ENCODE measurements around the gene ZFP36L2.

ZFP36L2 gene

DNA sequence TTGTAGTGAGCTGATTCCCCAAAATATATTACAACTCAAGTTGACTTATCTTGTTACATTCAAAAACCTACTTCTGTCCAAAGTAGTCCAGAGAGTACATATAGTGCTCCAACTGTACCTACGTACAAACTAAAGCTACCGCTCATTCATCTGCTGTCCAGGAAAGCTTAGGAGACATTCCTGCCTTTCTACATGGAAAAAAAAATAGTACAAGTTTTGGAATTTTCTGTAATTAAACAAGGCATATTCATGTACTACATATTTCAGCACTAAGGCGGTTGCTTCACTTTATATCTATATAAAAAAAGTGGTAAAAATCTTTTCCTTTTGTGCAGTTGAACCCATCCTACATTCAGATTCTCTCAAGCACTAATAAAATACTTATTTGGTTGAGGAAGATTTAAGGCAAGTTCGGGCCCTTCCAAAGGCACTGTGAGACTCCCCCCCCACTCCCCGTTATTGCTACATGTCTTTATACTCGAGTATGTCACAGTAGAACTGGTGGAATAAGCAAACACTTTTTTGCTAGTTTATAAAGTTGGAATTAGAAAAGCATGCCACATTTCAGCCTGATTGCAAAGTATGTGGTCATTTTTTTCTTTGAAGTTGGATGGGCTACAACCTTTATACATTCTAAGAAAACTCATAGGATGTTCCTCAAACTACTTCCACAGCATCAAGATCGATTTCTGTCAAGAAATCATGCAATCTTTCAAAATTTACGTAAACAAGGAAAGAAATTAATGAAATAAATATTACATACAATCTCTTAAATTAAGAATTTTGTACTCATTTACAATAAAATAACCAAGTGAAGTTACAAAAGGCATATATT is 3.7 kb downstream of the ZFP36L2 start:
- peak; percentile 31 for DNase-seq

DNA sequence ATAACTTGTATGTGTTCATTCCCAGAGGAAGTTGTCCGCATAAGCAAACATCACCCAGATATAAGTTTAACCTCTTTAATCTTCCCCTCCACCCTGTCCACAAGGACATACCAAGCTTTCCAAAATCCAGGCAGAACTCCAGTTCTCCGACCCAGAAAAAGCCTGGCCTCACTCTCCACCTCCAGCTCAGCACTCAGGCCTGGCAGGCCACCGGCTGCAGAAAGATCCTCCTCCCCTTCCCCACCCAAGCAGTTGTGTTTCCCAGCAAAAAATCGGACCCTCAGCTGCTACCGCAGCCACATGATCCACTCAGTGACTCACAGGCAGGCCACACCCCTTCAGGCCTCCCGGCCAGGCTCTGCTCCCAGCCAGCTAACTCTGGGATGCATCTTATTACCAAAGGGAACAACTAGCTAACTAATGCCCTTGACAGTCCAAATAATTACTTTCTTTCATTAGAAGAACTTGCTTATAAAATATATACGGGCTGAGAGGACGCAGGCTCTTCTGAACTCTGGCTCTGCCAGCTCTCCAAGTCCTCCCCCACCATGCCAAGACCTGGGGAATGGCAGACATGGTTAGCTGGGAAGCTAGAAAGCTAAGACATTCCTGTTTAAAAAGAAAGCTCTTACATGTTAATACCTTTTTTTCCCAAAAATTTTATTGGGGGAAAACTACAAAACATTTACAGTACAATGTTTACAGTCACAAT is 4.5 kb downstream of the ZFP36L2 start:
- DNase-seq, result peak; percentile 84

DNA sequence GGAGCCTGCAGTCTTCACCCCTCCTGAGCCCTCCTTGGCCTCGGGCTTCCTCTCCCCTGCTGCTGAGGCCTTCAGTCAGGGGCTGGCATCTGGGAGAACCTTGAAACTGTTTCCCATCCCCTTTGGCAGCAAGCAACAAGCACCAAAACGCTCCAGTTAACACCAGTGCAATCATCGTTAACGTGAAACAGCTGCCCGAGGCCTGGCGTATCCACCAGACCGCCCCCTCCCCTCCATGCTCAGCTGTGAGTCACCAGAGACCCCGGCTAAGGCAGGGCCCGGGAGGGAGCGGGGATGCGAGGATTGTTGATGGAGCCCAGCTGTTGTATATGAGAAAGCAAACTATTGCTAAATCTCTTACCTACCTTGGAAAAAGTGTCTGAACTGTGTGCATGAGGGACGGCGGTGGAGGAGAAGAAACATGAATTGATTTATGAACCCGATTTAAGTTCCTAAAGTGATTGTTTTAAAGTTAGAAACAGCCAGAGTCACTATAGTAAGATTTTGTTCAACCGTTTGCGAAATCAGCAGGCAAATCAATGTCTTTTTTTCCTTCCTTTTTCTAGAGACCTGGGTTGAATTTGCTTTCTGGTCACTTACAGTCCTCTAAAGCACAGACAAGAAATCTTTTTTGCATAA is 5.2 kb downstream of the ZFP36L2 start:
- peak; percentile 70 for DNase-seq

DNA sequence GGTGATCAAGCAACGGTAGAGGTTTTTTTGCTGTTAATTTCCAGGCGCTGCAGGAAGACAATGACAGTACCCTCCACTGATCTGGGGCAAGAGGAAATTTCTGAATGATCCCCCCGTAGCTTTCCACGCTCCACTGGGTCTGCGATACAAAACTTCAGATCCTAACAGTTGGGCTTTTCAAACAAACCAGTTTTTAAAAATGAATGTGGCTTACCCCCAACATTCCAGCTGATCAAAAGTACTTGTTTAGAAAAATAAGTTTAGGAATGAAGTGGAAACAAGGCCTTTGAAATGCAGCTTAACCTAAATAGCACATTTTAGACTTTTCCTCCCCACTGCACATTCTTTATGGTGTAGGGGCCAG is 5.7 kb downstream of the ZFP36L2 start:
- no peak for DNase-seq

DNA sequence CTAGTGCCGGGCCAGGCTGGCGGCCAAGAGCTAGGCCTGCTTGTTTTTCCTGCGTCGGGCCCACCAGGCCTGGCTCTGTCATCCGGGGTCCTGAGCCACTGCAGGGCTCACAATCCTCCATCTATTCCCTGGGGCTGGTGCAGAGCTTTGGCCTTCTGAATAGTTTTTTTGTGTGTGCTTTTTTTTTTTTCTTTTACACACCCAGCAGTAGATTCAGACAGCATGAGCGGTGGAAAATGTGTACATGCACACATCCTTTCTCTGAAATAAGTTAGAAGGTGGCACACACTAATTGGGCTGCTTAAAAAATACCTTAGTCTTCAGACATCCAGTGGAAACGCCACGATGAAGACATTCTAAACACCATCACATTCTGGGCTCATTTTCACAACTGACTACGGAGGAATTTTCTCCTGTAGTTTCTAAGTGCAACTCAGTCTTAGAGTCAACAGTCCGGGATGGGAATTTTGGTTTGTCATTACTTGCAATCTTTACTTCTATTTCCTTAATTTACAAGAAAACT is 6.1 kb downstream of the ZFP36L2 start:
- no peak for DNase-seq

DNA sequence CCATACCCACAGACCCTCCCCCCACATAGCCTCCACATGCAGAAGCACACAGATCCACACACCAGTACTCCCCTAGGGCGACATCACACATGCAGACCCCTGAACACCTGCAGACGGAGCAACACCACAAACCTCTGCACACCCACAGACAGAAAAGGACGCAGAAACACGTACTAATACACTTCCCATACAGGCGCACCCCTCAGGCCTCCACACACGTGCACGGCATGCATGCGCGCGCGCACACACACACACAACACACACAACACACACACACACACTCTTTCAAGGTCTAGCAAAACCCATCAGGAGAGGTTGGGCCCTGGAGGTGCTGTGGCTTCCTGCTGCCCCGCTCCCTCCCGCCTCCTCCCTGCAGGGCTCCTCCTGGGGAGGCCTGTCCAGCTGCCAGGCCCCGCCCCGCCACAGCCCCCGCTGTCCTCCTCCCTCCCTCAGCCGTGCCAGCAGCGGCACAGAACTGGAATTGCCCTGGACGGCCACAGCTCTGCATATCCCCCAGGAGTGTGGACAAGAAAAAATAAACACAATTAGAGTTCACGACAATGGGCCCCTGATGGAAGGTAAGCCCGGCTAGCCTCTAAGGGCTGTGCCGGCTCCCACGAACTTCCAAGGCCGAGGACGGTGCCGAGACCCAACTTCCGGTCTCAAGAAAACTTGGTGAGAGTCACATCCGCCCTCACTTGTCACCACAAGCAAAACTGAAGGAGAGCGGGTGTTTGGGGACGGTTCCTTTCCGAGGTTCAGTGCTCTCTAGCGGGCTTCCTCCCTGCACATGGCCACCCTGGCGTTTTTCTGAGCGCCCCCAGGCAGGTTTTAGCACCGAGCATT is 6.8 kb downstream of the ZFP36L2 start:
- peak; percentile 92 for DNase-seq

DNA sequence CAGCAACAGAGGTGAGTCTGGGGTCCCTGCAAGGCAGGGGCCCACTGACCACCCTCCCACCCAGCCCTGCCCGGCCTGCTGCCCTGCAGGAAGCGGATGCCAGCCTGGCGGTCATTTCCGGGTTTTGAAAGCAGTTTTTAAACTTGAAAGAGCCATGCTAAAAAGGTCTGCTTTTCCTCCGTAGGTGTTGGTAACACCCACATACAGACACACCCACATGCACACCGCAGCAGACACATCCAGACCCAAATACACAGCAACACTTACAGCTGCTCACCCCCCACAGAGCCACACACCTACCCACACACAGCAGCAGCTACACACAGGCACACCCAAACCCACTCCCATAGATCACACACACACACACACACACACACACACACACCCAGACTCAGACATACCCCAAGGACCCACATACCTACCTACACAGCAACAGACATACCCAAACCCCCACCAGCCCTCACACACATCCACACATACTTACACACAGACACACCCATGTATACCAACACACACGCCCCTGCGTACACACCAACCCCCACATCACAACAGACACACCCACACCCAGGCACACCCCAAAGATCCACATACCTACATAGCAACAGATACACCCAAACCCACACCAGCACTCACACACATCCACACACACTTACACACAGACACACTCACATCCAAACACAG is 7.6 kb downstream of the ZFP36L2 start:
- no peak for DNase-seq

DNA sequence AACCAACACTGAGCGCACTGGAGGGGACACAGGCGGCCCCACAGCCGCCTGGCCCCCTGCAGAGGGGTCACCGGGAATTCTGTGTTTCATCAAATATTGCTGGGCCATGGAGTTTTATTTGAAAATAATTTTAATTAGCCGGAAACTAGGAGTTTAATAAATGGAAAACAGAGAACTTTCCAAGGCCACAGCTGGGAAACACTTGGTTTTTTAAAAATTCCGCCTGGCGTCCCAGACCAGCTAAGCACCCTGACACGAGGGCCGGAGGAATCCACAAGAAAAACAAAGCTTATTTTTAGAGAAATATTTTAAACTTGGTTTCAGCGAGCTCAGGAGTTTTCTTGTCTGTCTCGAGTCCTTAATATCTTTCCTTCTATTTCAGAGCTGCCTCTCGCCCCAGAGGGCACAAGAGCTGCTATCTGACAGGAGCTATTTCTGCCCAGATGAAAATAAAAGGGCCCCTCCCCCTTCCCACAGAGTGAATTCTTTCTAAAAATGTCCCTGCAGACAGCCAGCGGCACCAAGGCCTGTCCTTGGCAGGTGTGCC is 8.2 kb downstream of the ZFP36L2 start:
- no peak for DNase-seq

DNA sequence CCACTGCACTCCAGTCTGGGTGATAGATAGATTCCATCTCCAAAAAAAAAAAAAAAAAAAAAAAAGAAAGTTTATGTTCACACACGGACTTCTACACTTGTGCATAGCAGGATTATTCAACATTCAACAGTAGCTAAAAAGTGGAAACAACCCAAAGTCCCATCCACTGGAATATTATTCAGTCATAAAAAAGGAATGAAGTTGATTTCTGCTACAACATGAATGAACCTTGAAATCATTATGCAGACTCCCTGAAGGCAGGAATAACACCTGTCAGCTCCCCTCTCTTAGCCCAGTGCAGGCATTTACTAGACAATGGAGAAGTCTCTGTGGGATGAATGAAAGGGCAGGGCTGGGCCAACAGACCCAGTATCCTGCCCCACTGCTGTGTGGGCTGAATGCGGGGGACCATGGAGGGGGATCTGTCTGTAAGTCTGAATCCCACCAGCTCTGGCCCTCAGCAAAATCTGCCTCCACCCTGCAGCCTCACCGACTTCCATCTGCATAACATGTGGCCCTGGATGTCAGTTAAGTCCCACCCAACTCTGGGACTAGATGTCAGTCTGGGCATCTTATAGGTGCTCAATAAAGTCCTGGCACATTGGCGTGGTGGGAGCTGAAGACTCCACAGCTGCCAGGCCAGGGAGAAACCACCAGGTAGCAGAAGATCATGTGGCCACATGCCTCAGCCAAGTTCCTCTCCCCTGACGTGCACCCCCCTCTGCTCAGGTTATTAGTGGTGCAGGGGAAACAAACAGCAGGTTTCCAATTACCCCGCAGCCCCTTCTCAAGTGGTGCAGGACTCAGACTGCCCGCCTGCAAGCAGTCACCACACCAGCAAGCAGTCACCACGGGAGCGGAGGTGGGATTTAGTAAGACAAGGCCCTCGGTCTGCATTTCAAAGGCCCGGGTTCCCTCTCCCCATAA is 8.9 kb downstream of the ZFP36L2 start:
- no peak for DNase-seq

DNA sequence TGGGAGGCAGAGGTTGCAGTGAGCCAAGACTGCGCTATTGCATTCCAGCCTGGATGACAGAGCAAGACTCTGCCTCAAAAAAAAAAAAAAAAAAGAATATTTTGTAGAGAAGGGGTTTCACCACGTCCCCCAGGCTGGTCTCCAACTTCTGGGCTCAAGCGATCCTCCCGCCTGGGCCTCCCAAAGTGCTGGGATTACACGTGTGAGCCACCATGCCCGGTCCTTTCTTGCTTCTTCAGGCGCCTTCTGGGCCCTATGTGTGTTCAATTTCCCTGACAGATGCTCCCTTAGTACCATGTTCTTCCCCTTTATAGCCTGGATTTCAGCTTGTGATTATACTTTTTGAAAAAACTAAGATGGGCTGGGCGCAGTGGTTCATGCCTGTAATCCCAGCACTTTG is 9.8 kb downstream of the ZFP36L2 start:
- DNase-seq, result no peak

DNA sequence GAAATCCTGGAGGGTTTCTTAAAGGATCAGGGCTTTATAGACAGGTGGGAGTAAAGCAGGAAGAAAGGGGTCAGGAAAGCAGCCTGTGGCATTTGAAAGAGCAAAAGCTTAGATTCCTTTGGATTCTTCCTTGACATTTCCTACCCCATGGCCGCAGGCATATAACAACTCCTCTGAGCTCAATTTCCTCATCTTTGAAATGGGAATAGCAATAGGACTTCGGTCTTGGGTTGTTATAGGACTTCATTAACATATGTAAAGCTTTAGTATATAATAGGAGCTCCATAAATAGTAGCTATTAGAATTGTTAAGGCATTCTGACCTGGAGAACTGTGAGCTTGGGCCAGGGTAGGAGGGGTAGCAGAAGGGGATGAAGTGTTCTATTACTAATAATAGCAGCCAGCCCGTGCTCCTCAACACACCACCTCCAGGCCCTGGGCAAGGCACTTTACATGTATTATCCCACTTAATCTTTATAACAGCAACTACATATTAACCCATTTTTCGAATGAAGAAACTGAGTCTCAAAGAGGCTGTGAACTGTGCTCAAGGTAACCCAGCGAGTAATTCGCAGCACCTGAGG is 10.6 kb downstream of the ZFP36L2 start:
- DNase-seq, result no peak

DNA sequence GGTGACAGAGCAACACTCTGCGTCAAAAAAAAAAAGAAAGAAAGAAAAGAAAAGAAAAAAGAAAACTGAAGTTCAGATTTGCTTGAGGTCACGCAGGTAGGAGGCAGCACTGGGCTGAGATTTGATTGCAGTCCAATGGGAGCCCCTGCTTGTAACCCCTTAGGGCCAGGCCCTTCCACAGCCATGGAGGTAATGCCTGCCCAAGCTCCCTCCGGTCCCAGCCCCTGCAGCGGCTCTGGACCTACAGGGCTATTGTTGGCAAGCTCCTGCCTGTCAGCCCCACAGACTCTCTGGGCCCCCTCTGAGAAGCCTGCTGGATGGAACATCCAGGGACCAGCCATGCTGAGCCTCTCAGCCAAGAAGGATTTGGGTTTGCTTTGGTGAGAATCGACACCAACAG is 12.2 kb downstream of the ZFP36L2 start:
- no peak for DNase-seq

DNA sequence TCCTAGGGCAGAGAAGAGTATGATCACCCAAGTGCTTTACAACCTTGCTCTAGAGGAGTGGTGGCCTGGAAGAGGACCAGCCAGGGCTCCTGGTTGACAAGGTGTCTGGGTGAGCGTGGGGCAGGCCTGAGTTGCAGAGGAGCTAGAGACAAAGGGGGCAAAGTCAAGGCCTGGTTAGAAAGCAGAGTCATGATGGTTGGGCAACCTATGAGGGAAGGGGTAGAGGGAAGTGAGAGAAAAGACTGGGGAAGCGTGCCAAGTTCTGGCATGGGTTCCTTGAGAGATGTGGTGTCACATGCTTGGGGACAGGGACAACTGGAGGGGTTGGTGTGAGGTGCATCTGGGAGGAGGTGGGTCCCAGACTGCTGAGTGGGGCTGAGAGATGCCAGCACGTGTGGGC is 13.5 kb downstream of the ZFP36L2 start:
- no peak for DNase-seq

DNA sequence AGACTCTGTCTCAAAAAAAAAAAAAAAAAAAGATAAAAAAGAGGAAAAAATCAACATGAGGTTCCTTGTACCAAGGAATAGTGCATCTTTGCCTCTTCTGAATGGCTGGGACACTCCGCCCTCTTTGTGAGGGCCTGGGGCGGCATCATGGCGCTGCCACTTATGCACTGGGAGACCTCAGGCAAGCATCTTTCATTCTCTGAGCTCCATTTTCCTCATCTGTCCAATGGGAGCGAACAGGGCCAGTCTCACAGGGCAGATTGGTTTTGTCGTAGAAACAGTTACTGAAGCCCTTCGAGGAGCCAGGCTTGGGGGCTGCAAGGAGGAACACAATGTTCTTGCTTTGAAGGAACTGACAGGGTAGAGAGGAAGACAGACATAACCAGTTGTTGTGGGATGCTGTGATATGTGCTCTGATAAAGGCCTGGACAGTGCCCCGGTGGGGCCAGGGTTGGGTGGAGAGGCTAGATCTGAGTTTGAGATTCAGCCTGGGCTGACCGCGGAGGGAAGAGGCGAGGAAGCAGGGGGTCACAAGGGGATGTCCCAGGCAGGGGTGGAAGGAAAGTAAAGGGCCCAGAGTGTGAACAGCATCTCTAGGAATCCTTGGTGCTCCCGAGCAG is 14.1 kb downstream of the ZFP36L2 start:
- no peak for DNase-seq

DNA sequence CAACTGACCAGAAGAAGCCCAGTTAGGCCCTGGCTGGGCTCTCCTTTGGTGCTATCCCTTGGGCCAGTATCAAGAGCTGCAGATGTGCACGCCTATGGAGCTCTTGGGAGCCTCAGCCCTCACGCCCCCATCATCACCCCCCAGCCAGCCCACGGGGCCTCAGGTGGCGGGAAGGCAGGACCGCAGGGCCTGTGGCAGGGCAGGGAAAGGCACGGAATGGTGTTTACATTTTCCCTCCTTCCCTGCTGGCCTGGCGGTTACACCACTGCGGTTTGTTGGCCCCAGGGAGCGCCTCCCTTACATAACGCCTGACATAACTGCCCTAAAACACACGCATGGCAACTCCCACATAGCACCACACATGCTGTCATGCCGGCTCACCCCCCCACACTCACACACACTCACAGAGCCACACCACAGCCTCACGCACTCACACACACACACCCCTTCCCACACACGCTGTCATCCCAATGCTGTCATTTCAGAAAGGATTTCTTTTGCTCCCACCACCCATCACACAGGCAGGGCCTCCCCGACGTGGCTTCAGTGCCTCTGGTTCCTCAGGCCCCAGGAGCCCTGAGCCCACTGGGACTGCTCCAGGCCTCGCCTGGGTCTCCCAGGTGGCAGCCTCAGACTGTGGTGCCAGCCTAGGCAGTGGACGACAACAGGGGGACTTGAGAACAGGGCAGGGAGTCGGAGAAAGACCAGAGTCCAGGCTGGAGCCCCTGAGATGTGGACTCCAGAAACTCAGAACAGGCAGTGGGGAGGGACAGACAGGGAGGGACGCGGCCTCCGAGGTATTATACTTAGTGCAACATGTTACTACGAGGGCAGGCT is 15.7 kb downstream of the ZFP36L2 start:
- DNase-seq, result peak; percentile 52

DNA sequence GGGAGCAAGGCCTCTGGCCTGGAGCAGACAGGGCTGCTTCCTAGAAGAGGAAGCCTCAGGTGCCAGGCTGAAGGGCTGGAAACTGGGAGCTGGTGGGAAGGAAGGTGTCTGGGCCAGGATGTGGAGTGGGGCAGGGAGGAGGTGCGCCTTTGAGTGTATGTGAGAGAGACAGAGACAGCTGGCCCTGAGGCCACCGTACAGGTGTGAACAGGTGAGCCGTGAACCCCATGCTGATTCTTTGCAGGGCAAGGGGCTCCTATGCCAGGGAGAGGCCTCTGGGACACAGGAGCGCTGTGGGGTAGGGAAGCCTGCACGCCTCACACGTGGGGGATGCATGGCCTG is 16.3 kb downstream of the ZFP36L2 start:
- DNase-seq, result no peak

DNA sequence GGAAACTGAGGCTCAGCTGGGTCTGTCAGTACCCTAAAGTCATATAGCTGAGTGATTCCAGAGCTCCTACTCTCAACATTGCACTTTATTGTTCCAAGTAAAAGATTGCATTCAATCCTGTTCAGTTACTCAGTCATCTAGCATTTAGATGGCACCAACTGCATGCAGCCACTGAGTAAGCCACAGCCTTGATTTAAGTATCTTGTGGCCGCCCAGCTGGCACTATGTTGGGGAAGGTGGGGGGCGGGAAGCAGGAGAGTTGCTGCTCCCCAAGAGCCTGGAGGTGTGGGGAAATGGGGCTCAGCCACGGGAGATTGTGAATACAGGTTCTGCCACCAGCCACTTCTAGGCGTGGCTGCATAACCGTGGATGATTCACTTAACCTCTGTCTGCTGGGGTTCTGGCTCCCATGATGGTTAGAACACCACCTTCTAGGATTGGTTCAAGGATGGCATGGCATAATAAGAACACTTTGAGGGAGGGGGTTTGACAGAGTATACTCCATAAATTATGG is 17.1 kb downstream of the ZFP36L2 start:
- no peak for DNase-seq

DNA sequence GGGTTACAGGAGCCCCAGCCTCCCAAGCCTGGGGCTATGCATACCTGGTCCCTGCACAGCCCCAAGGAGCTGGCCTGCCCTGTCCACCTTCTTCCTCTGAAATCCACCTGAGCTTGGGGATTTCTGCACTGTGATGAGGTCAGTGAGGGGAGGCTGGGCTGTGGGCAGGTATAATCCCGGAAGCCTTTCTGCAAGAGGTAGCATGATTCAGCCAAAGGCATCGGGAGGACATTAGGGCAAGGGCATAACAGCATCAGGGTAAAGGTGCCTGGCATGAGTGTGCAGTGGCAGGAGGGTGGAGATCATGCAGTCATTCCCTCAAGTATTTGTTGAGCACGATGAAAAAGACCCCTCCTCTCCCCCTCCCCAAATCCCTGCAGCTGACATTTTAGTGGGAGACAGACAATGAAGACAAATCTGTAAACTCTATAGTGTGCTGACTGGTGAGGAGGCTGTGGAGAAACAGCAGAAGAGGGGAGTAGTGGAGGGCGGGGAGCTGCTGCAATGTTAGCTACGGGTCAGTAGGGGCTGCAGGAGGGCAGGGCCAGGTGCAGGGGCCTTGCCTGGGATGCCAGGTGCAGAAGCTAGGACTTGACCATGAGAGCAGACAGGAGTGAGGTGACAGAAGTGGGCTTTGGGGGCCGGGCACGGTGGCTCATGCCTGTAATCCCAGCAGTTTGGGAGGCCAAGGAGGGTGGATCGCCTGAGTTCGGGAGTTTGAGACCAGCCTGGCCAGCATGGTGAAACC is 18.7 kb downstream of the ZFP36L2 start:
- no peak for DNase-seq

Data from kidney glomerular epithelial cell (primary cell).